LNCaP clone FGC (cell line): ENCODE results near the gene SLC16A3.

ENCODE experiments used
- DNase-seq: peaks from one replicate; pipeline ENCODE4 v3.0.0-alpha.2; 2011; ENCODE audit warnings: low read depth
- H3K4me3 ChIP-seq: 2 replicates; pipeline ENCODE4 v1.5.1; 2011; ENCODE audit warnings: mild to moderate bottlenecking, low read depth, low read length, control low read depth
- TF ChIP-seq, protein P1 (sequence below): IDR thresholded peaks from 2 replicates; pipeline ENCODE4 v1.5.1; 2012; ENCODE audit warnings: mild to moderate bottlenecking; ENCODE audit not compliant: control insufficient read depth, insufficient read depth; ENCODE audit errors: extremely low read depth

The SLC16A3 gene

DNA sequence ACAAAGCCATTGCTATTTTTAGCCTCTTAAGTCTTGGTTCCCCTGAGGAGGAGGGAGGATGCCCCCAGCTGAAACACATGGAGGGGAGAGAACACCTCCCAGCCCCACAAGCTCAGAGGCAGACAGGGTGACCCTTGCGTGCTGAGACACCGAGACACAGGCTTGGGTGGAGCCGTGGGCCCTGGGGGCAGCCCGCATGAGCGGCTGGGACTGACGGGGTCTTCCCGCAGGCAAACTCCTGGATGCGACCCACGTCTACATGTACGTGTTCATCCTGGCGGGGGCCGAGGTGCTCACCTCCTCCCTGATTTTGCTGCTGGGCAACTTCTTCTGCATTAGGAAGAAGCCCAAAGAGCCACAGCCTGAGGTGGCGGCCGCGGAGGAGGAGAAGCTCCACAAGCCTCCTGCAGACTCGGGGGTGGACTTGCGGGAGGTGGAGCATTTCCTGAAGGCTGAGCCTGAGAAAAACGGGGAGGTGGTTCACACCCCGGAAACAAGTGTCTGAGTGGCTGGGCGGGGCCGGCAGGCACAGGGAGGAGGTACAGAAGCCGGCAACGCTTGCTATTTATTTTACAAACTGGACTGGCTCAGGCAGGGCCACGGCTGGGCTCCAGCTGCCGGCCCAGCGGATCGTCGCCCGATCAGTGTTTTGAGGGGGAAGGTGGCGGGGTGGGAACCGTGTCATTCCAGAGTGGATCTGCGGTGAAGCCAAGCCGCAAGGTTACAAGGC is 9.8 kb downstream of the SLC16A3 start:
- TF ChIP-seq, protein P1, sequence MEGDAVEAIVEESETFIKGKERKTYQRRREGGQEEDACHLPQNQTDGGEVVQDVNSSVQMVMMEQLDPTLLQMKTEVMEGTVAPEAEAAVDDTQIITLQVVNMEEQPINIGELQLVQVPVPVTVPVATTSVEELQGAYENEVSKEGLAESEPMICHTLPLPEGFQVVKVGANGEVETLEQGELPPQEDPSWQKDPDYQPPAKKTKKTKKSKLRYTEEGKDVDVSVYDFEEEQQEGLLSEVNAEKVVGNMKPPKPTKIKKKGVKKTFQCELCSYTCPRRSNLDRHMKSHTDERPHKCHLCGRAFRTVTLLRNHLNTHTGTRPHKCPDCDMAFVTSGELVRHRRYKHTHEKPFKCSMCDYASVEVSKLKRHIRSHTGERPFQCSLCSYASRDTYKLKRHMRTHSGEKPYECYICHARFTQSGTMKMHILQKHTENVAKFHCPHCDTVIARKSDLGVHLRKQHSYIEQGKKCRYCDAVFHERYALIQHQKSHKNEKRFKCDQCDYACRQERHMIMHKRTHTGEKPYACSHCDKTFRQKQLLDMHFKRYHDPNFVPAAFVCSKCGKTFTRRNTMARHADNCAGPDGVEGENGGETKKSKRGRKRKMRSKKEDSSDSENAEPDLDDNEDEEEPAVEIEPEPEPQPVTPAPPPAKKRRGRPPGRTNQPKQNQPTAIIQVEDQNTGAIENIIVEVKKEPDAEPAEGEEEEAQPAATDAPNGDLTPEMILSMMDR, result no peak
- no peak overlapping the region for H3K4me3 ChIP-seq
- peak; percentile 66 for DNase-seq

DNA sequence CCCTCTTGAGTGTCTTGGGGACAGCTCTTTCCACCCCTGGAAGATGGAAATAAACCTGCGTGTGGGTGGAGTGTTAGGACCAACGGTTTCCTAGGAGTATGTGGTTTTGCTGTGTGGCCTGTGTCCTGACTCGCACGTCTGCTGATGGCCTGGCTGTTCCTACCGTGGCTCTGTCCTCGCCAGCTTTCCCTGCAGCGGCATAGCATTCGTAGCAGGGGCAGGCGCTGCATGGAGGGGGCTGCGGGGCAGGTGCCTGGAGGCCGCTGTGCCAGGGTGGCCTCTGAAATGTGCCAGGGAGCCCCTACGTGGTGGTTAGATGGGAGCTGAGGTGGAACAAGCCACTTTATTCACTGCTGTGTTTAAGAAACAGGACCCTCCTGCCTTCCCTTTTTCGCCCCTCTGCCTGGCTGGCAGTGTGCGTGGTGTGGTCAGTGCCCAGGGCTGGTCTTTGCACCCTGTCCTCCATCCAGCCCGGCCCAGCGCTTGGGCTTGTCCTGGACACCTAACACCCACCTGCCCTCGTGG is 10.6 kb downstream of the SLC16A3 start:
- H3K4me3 ChIP-seq, result no peak overlapping the region
- TF ChIP-seq, protein P1, result no peak
- no peak for DNase-seq

DNA sequence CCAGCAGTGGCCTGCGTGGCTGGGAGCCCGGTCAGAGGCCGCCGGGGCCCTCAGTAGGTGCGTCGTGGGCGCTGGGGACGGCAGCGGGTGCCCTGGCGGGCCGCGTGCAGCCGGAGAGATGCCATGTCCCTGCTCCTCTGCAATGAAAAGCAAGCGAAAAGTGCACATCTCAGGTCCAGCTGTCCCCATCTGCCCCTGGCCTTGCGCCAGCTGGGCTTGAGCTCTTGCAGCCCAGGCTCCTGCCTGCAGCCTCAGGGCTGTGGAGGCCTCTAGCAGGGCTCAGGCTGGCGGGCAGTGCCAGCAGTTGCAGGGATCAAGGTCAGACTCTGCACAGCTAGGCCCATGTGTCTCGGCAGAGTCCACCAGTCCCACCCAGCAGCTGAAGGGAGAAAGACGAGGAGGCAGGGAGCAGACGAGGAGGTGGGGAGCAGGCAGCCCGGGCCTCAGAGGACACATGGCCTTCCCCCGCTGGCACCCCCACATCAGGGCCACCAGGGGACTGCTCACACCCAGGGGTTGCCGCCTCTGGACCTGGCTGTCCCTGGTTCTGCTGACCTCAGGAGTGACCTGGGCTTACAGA is 11.2 kb downstream of the SLC16A3 start:
- no peak for DNase-seq
- TF ChIP-seq, protein P1, result no peak
- no peak overlapping the region for H3K4me3 ChIP-seq

DNA sequence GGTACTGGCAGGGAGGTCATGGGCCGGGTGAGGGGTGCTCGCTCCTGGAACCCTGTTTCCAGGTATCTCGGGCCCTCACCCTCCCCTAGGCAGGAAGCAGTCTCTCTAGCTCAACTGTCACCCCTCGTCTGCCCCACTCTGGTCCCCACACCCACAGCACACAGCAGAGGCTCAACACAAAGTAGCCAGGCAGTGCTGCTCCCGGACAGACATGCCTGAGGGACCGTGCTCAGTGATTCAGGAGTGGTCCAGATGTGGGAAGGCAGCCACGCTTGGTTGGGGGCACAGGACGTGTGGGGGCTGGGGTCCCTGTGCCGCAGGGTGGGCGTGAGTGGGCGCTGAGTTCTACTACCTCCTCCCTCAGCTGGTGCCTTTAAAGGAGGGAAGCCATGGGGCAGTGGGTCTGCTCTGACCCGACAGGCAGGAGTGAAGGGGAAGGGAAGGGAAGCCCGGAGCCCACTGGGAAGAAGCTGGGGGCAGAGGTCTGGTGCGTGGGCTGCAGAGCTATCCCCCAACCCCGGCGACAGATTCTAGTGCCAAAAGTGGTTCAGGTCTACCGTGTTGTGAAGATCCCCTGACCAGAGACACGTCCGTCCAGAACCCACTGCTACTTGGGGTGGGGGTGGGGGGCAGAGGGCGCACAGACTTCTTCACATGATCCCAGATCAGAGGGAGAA is 11.8 kb downstream of the SLC16A3 start:
- no peak for DNase-seq
- H3K4me3 ChIP-seq, result no peak overlapping the region
- TF ChIP-seq, protein P1, result no peak

DNA sequence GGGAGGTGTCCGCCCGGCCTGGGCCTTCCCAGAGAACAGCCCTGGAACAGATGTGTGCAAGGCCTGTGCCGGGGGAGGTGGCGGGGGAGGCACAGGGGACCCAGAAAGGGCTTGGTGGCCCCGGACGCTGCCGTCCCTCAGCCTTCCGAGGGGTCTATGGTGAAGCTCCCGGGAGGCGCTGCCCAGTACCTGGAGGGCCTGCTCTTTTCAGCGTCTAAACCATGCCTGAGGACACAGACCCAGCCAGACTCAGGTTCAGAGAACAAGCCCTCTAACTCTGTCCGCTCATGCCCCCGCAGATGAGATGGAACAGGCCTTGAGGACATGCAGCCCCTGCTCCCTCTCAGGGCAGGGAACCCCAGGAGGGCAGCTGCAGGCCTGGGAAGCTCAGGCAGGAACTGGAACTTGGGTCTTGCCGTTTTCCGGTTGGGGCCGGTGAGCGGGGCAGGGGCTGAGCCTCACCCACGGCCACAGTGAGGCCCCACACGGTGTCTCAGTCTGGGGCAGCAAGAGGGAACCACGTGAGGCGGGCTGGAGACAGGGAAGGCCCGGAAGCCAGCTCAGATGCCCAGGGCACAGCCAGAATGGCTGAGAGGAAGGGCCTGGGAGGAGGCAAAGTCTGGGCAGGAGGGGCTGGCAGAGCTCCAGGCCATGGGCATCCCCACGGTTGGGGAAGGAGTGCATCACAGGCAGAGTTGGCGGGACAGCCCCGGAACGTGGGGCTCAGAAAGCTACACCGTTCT is 12.5 kb downstream of the SLC16A3 start:
- no peak overlapping the region for H3K4me3 ChIP-seq
- TF ChIP-seq, protein P1, result no peak
- no peak for DNase-seq

DNA sequence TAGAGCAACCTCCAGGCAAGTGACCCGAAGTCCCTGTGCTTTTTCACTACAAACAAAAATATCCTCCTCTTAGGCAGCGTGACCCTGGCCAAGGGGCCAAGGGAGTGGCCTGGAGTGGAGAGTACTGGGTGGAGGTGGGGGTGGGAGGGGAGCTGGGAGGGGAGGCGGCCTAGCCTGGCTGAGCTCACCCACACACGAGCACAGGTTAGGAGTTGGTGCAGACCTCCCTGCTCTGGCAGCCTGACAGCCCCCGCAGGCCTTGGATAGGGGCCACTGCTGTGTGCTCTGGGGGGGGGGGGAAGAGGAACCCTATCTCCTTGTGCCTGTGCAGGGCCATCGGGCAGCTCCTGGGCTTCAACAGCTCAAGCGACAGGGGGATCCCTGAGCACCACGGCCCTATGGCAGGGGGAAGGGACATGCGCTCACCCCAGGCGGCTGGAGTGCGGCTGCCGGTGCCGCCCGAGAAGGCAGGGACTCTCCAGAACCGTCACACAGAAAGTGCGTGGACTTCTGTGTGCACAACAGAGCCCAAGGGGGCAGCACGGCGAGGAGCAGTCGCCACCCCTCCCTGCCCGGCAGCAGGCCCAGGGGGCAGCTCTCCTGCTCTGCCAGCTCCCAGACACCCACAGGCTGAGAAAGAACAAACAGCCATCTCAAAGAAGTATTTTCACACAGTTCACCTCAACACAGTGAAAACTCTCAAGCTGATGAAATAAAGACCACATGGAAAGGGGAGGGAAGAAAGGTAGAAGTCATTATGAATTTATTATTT is 13.3 kb downstream of the SLC16A3 start:
- TF ChIP-seq, protein P1, result no peak
- H3K4me3 ChIP-seq, result no peak overlapping the region
- no peak for DNase-seq
